ENCODE measurements around the gene ANO6.

The ANO6 gene

GRCh38 chr12:45429831-45430230 lies 213.9 kb downstream of the ANO6 start:
- DNase-seq (ENCODE audit: insufficient read length, low spot score) (no peak), FAIRE-seq (no peak)

GRCh38 chr12:45431126-45431525 lies 215.2 kb downstream of the ANO6 start:
- no peak for FAIRE-seq

GRCh38 chr12:45432710-45433109 lies 216.8 kb downstream of the ANO6 start:
- DNase-seq (ENCODE audit: insufficient read length, low spot score), result no peak
- no peak for FAIRE-seq

More at GRCh38 chr12:45431126-45431525, 215.2 kb downstream of the ANO6 start:
- no peak for DNase-seq (ENCODE audit: insufficient read length, low spot score)

GRCh38 chr12:45433441-45433868 lies 217.6 kb downstream of the ANO6 start:
- no peak for DNase-seq (ENCODE audit: insufficient read length, low spot score)
- no peak for FAIRE-seq

GRCh38 chr12:45434094-45434493 lies 218.2 kb downstream of the ANO6 start:
- DNase-seq (ENCODE audit: insufficient read length, low spot score) (no peak), FAIRE-seq (no peak)

GRCh38 chr12:45435945-45436710 lies 220.2 kb downstream of the ANO6 start:
- DNase-seq (ENCODE audit: insufficient read length, low spot score) (no peak), FAIRE-seq (no peak)

- FAIRE-seq (no peak), DNase-seq (ENCODE audit: insufficient read length, low spot score) (no peak)
These were observed 223.1 kb downstream of the ANO6 start for GRCh38 chr12:45439039-45439438.

- FAIRE-seq, result no peak
- no peak for DNase-seq (ENCODE audit: insufficient read length, low spot score)
These were observed 230.1 kb downstream of the ANO6 start for GRCh38 chr12:45446013-45446412.

- DNase-seq (ENCODE audit: insufficient read length, low spot score), result no peak
- no peak for FAIRE-seq
These were observed 242.3 kb downstream of the ANO6 start for GRCh38 chr12:45458238-45458637.

GRCh38 chr12:45458854-45459807 lies 243.2 kb downstream of the ANO6 start:
- FAIRE-seq, result no peak
- DNase-seq (ENCODE audit: insufficient read length, low spot score), result no peak

GRCh38 chr12:45462506-45462905 lies 246.6 kb downstream of the ANO6 start:
- no peak for FAIRE-seq
- DNase-seq (ENCODE audit: insufficient read length, low spot score), result no peak

- no peak for DNase-seq (ENCODE audit: insufficient read length, low spot score)
- FAIRE-seq, result no peak
These were observed 248.8 kb downstream of the ANO6 start for GRCh38 chr12:45464699-45465098.

GRCh38 chr12:45468751-45469615 lies 253.1 kb downstream of the ANO6 start:
- no peak for FAIRE-seq

GRCh38 chr12:45469902-45470301 lies 254.0 kb downstream of the ANO6 start:
- no peak for FAIRE-seq
- DNase-seq (ENCODE audit: insufficient read length, low spot score), result no peak

More at GRCh38 chr12:45468751-45469615, 253.1 kb downstream of the ANO6 start:
- no peak for DNase-seq (ENCODE audit: insufficient read length, low spot score)

- no peak for FAIRE-seq
These were observed 257.7 kb downstream of the ANO6 start for GRCh38 chr12:45473636-45474035.

GRCh38 chr12:45475594-45475993 lies 259.7 kb downstream of the ANO6 start:
- FAIRE-seq (no peak), DNase-seq (ENCODE audit: insufficient read length, low spot score) (no peak)

More at GRCh38 chr12:45473636-45474035, 257.7 kb downstream of the ANO6 start:
- DNase-seq (ENCODE audit: insufficient read length, low spot score), result no peak

GRCh38 chr12:45477526-45477925 lies 261.6 kb downstream of the ANO6 start:
- DNase-seq (ENCODE audit: insufficient read length, low spot score) (no peak), FAIRE-seq (no peak)

GRCh38 chr12:45478931-45479330 lies 263.0 kb downstream of the ANO6 start:
- no peak for DNase-seq (ENCODE audit: insufficient read length, low spot score)

GRCh38 chr12:45481746-45482145 lies 265.9 kb downstream of the ANO6 start:
- no peak for DNase-seq (ENCODE audit: insufficient read length, low spot score)
- no peak for FAIRE-seq

More at GRCh38 chr12:45478931-45479330, 263.0 kb downstream of the ANO6 start:
- FAIRE-seq, result no peak

- FAIRE-seq, result no peak
- no peak for DNase-seq (ENCODE audit: insufficient read length, low spot score)
These were observed 267.7 kb downstream of the ANO6 start for GRCh38 chr12:45483571-45483970.
